Stimulated activated CD4-positive, alpha-beta T cell treated with anti-CD3 and anti-CD28 coated beads, Interleukin-1b, Interleukin-23, amount 100 ng/mL, for 24 hours (primary cell): ENCODE data around the gene RPS15.
"Not testable (repeated sequence)": the region's sequence is repeated elsewhere in the genome, so short reads cannot be mapped to it uniquely, and the experiment has no call there.

Experiments
- DNase-seq, 4 experiments: peaks; one replicate each; pipeline ENCODE4 v3.0.0-alpha.2; 2020; ENCODE audit warnings: low read depth in 4 of 4, low spot score in 1 of 4

The RPS15 gene

GRCh38 chr19:1433119-1434039 is 4.8 kb upstream of the RPS15 start:
- DNase-seq = no peak

GRCh38 chr19:1434040-1434366 is 4.2 kb upstream of the RPS15 start:
- no peak for DNase-seq

DNA sequence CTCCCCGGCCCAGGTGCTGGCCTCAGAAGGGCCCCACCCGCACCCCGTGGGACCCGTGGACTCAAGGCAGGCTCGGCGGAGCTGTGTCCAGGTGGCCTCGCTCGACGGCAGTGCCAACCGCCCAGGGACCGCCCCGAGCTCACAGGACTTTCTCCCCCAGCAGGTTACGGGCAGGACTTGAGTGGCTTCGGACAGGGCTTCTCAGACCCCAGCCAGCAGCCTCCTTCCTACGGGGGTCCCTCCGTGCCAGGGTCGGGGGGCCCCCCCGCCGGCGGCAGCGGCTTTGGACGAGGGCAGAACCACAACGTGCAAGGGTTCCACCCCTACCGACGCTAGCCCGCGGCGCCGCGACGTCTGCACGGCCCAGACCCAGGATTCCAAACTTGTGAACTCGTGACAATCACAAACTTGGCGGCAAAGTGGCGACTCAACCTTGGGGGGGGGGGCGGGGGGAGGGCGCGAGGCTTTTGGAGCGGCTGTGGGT is 3.6 kb upstream of the RPS15 start:
- no peak for DNase-seq

DNA sequence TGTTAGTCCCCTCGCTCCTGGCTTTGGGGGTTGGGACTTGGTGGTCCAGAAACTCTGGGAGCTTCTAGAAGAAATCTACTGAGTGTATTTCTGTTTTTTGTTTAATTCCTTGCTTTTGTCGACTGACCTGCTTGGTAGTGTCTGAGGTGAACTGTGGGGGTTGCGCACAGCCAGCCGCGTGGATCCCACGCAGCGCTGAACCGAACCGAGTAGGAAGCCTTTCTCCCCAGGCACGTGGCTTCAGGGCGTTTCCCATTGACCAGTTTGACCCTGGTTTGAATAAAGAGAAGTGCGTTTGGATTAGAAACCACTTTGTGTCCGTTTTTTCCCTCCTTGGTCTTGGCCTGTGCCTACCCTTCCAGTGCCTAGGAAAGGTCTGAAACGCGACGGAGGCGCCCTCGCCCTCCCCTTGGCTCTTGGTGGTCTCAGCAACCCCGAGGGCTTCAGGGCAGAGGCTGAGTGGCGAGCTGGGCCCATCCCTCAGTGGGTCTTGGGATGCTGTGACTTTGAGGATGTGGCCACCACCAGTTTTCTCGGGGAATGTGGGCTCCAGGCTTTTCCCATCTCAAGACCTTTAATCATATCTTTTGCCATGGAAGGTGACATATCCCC is 2.7 kb upstream of the RPS15 start:
- DNase-seq = no peak

DNA sequence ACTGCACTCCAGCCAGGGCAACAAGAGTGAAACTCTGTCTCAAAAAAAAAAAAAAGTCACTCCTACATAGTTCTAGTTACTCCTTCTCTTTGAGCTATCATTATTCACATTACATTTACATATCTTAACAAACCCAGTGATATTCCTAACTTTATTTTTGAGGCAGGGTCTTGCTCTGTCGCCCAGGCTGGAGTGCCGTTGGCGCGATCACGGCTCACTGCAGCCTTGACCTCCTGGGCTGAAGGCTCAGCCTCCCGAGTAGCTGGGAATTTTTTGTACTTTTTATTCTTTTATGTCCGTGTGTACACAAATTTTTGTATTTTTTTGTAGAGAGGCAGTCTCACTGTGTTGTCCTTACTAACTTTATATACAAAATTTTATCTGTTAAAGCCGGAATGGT is 587 bp upstream of the RPS15 start:
- no peak for DNase-seq

DNA sequence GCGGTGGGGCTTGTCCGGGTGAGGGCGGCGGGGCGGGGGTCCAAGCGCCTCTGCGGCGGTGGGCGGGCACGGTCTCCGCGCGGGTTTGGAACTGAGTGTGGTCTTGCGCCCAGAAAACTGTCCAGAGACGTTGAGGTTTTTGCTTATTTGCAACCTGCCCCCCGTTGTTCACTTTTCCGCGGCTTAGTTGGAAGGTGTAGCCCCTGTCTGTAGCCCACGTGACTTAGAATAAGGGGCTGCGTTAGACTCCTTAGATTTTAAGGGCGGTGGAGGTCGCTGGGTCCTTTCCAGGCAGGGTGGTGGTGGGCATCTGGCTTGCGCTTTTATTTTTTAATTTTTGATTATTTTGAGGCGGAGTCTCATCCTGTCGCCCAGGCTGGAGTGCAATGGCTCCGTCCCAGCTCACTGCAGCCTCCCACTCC is 748 bp downstream of the RPS15 start:
- no peak for DNase-seq

DNA sequence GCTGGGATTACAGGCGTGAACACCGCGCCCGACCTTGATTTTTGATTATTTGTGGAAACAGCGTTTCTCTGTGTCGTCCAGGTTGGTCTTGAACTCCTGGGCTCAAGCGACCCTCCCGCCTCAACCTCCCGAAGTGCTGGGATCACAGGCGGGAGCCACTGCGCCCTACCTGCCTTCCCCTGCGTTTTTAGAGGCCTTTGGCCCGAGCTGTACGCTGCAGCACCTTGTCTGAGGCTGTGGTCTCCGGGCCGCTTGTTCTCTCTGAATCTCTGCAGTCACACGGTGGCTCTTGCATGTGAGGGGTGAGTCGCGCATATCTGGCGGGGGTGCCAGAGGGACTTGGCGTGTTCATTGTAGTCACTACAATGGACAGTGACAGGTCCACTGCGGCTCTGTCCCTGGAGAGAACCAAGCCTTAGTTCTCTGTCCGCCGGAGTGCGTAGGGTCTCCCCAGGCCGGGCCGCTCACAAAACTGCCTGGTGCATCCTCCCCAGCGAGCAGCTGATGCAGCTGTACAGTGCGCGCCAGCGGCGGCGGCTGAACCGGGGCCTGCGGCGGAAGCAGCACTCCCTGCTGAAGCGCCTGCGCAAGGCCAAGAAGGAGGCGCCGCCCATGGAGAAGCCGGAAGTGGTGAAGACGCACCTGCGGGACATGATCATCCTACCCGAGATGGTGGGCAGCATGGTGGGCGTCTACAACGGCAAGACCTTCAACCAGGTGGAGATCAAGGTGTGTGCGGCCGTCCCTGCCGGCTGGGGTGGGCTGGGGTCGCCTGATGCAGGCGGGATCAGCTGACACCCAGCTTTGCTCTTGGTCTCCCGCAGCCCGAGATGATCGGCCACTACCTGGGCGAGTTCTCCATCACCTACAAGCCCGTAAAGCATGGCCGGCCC is 1.6 kb downstream of the RPS15 start:
- DNase-seq = not testable (repeated sequence)

DNA sequence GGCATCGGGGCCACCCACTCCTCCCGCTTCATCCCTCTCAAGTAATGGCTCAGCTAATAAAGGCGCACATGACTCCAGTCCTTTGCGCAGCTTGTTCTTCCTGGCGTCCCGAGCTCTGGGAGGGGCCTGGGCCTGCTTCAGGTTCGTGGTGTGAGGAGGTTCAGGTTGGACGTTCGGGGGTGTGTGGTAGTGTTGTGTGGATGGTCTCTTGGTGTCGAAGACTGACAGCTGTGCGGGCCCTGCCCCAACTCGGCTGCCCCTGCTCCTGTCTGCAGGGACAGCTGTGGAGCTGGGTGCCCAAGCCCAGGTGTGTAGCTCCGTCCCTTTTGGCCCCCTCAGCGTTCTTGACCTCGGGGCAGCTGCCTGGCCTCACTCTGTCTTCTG is 2.2 kb downstream of the RPS15 start:
- no peak for DNase-seq

DNA sequence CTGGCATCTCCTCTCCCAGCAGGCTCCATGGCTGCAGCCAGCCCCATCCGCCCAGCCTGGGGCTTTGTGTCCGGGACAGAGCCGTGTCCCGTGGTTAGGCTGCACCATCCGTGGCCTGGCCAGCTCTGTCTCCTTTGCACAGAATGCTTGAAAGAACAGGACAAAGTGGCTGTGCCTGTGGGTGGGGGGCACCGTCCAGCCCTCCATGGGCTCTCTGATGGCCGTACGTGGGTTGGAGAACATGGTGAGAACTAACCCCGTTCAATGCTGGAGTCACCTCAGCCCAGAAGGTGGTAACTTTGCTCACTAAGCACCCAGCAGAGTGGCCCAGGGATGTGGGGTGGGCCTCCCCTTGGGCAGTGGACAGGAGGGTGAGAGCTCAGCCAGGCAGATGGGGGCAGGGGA is 2.8 kb downstream of the RPS15 start:
- no peak for DNase-seq

GRCh38 chr19:1441677-1442438 is 3.7 kb downstream of the RPS15 start:
- DNase-seq = no peak

GRCh38 chr19:1445185-1445931 is 7.2 kb downstream of the RPS15 start:
- DNase-seq = peak; percentile 46 to 68 (median 65)

DNA sequence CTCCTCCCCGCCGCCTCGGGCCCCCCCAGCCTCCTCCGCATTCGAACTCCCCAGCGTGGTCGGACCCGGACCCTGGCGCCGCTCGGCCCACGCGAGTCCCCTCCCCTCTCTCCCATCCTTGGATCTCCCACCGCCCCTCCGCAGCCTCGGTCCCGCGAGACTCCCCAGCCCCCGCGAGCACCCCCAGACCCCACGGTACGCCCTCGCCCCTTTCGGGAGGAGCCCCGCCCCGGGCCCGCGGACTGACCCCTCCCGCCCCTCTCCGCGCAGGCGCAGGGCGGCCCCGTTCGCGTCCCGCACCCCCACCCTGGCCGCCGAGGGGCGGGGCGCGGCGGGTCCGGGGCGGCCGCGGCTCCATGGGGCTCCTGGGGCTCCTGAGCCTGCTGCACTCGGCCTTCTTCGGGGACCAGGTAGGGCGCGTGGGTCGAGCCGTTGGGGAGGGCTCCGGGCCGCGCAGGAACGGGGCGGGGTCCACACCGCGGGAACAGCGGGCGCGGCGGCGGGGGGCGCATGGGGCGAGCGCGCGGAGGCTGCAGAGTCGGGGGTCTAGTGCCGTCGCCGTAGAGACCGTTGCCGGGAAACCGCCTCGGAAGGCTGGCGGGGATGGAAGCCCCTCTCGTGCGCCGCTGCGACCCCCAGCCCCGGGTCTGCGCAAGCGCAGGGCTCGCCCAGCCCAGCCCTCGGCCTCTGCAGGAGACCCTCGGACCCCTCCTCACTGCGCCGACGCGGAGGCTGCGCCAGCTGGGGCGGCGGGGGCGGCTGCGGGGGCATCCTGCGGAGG is 7.9 kb downstream of the RPS15 start:
- DNase-seq = no peak

DNA sequence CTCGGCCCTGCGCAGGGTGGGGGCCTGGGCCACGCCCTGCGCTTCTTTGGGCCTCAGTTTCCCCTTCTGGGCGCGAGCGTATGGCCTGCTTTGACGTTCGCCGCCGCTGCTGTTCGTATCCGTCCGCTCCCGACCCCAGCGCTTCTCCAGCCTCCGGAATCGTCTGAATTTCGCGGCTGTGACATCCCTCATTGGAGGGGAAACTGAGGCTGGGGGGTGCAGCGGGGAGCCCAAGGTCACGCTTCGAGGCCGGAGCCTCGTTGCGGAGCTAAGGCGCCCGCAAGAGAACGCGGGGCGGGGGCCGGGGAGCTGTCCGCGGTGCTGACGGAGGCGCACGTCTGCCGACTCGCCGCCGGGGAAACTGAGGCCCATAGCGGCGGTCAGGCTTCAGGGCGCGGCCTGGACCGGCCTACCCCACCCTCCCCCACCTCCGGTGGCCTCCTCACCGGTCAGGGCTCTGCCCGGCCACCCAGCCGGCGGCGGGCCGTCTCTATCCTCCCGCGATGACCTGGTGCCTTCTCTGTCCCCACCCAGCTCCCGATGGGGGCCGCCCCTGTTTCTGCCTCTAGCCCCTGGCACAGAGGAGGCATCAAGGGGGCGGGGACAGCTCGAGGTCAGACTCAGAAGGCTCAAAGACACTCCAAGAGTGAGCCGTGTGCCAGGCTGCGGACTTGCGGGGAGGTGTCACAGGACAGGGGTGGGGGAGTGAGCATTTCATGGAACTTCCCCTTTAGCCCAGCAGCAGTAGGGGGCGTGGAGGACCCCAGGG is 8.7 kb downstream of the RPS15 start:
- no peak for DNase-seq

GRCh38 chr19:1447504-1447903 is 9.3 kb downstream of the RPS15 start:
- DNase-seq = no peak

DNA sequence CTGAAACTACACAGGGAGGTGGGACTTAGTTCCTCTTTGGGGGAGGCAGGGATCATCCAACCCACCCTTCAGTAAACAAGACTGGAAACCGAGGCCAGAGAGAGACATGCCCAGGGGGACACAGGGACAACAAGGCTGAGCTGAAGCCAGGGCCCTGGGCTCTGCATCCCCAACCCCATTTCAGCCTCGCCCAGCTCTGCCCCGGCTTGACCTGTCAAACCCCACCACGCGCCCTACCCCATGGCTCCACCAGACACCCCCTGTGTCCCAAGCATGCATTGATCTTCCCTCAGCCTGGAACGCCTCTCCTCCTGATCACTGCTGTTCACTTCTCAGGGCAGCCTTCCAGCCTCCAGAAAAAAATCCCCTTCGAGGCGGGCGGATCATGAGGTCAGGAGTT is 9.7 kb downstream of the RPS15 start:
- no peak for DNase-seq

DNA sequence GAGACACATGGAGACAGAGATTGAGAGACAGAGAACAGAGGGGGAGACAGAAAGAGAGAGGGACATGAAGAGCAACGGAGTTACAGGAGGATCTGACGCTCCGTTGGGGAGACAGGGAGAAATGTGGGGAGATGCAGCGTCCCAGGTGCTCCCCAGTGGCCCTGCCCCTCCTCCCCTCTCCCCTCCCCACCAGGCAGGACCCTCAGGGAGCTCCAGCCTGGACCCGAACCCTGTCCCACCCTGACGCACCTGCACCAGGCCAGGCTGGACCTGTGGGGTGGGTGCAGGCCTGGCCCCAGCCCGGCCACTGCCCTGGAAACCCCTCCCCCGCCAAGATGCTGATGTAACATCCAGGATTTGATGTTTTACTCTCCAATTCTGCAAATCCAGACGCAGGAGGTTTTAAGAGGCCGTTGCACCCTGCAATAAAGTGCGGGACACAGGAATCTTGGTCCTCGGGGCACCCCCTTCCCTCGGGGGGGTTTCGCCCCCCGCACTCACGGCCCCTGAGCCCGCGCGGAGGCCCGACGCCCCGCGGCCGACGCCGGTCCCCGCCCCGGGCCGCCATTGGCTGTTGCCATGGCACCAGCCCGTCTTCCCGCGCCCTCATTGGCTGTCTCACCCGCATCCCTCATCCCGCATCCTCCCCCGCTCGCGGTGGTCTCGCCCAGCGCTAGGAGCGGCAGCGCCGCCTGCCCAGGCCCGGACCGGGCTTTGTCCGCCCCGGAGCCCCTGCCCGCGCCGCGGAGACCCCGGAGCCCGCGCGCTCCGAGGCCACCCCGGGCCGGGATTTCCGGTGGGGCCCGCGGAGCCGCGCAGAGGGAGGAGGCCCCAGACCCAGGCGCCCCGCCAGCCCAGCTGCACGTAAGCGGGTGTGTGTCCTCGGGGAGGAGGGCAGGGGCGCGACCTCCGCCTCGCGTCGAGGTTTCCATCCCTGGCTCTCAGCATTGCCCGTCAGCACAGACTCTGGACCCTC is 11.6 kb downstream of the RPS15 start, which contains the start of gene APC2:
Gene APC2 (plus strand): TSS at position 655 of the 976 bp plus-strand sequence. CDS start 2,881 bp downstream, outside the sequence.
- DNase-seq = no peak
